HepG2 (cell line): ENCODE results near the gene TMC4. TPM values are rescaled to one million over a fixed set of nuclear protein-coding genes. Genes with fewer than 3 reads are reported as not detected.

Experiments used
- ATAC-seq: fragments of 200-7000 bp; cut with Tn5 transposase; 3 replicates; pipeline ENCODE4 v1.9.1; 2020; ENCODE audit warnings: mild to moderate bottlenecking, moderate library complexity
- BruUV-seq: library from RNA; stranded (reverse); fragments of 400-500 nt; replicated peaks from 2 replicates; lab custom pipeline; 2021; lab: Mats Ljungman, UMichigan
- CTCF ChIA-PET: fragments of 300-600 bp; formaldehyde crosslinking; extraction: SDS; loops from one replicate; lab custom pipeline; 2021; ENCODE audit warnings: low total read pairs, inconsistent platforms, low intra/inter-chr PET ratio; lab: Yijun Ruan, JAX
- POLR2A ChIA-PET: fragments of 350-600 bp; sonication (Branson Sonifier 250); formaldehyde crosslinking; loops from one replicate; lab custom pipeline; 2020; ENCODE audit warnings: antibody characterized with exemption, inconsistent platforms; lab: Yijun Ruan, JAX
- DNase-seq: peaks from one replicate; pipeline ENCODE4 v3.0.0-alpha.2; 2015; ENCODE audit warnings: low spot score
- FAIRE-seq: peaks from 3 replicates; lab custom pipeline; 2011; peaks lifted over from hg19 to GRCh38; lab: Jason Lieb, UNC
- H2AFZ ChIP-seq: one replicate; pipeline ENCODE4 v1.6.1; 2011; ENCODE audit warnings: low read length, inconsistent platforms
- H3K27ac ChIP-seq: fragments of 300-600 bp; 3 replicates; pipeline ENCODE4 v1.8.0; 2011; ENCODE audit warnings: mixed run types, mild to moderate bottlenecking, mixed read lengths, low read length, inconsistent platforms; ENCODE audit not compliant: insufficient read depth; ENCODE audit errors: extremely low read length
- H3K27me3 ChIP-seq, 2 experiments: fragments of 200-600 bp in 1 of 2; 2 replicates in 1 of 2; 3 replicates in 1 of 2; pipeline versions ENCODE4 v1.6.0 to v1.8.0; 2011; ENCODE audit warnings: low read length in 2 of 2, mild to moderate bottlenecking in 2 of 2, moderate library complexity in 2 of 2, inconsistent platforms in 1 of 2; ENCODE audit not compliant: insufficient read depth in 2 of 2, control insufficient read depth in 1 of 2
- H3K36me3 ChIP-seq, 2 experiments: fragments of 200-600 bp in 1 of 2; replicated peaks in 1 of 2; 2 replicates in 1 of 2; 3 replicates in 1 of 2; pipeline versions ENCODE4 v1.5.1 to v1.8.0; 2011; ENCODE audit warnings: low read length in 2 of 2, inconsistent platforms in 1 of 2; ENCODE audit not compliant: insufficient read depth in 2 of 2, control insufficient read depth in 1 of 2
- H3K4me1 ChIP-seq: 2 replicates; pipeline ENCODE4 v1.5.1; 2012; ENCODE audit warnings: low read length, inconsistent platforms; ENCODE audit not compliant: insufficient read depth
- H3K4me2 ChIP-seq: 2 replicates; pipeline ENCODE4 v1.6.0; 2011; ENCODE audit warnings: low read depth, low read length, inconsistent platforms
- H3K4me3 ChIP-seq, 3 experiments: fragments of 200-600 bp in 1 of 3; sonication (generic), shearing (Covaris generic) in 1 of 3; replicated peaks in 1 of 3; 2 replicates each; pipeline ENCODE4 v1.5.1; 2011 to 2016; ENCODE audit warnings: low read length in 3 of 3, inconsistent platforms in 2 of 3, low read depth in 2 of 3, mild to moderate bottlenecking in 2 of 3, control low read depth in 1 of 3, mixed read lengths in 1 of 3; ENCODE audit not compliant: insufficient read depth in 1 of 3
- H3K79me2 ChIP-seq: one replicate; pipeline ENCODE4 v1.6.1; 2011; ENCODE audit warnings: low read length, inconsistent platforms; ENCODE audit not compliant: insufficient read depth
- H3K9ac ChIP-seq: 2 replicates; pipeline ENCODE4 v1.6.0; 2011; ENCODE audit warnings: mild to moderate bottlenecking, low read depth, low read length, inconsistent platforms; ENCODE audit not compliant: insufficient read depth
- H3K9me3 ChIP-seq: 2 replicates; pipeline ENCODE4 v1.5.1; 2012; ENCODE audit warnings: mild to moderate bottlenecking, low read length
- H4K20me1 ChIP-seq: 2 replicates; pipeline ENCODE4 v1.6.0; 2011; ENCODE audit warnings: inconsistent platforms, mild to moderate bottlenecking, low read length, moderate library complexity; ENCODE audit not compliant: insufficient read depth
- CHD4 ChIP-seq: fragments of 200-600 bp; sonication (generic); IDR thresholded peaks from 2 replicates; pipeline ENCODE4 v1.7.0; 2017; ENCODE audit warnings: mild to moderate bottlenecking, low read length, borderline replicate concordance
- FOSL1 ChIP-seq: sonication (generic); formaldehyde crosslinking; IDR thresholded peaks from 2 replicates; pipeline ENCODE4 v1.9.0; 2021; ENCODE audit warnings: missing genetic modification reagents, borderline replicate concordance
- FOXJ3 ChIP-seq: sonication (generic); formaldehyde crosslinking; IDR thresholded peaks from 2 replicates; pipeline ENCODE4 v1.4.0; 2020; ENCODE audit warnings: missing genetic modification reagents, mild to moderate bottlenecking, borderline replicate concordance
- FOXK1 ChIP-seq: sonication (generic); formaldehyde crosslinking; IDR thresholded peaks from 2 replicates; pipeline ENCODE4 v1.4.0; 2020; ENCODE audit warnings: low read depth, missing genetic modification reagents, borderline replicate concordance
- HNF4G ChIP-seq, 2 experiments: sonication (generic) in 1 of 2; formaldehyde crosslinking in 1 of 2; IDR thresholded peaks; 2 replicates each; pipeline versions ENCODE4 v1.4.0 to v1.6.1; 2011 to 2020; ENCODE audit warnings: borderline replicate concordance in 2 of 2, low read depth in 2 of 2, mild to moderate bottlenecking in 2 of 2, low read length in 1 of 2, missing genetic modification reagents in 1 of 2, moderate library complexity in 1 of 2
- HNRNPL ChIP-seq: fragments of 200-400 bp; formaldehyde crosslinking; IDR thresholded peaks from 2 replicates; pipeline ENCODE4 v1.6.1; 2017; ENCODE audit warnings: mild to moderate bottlenecking, low read depth, low read length
- RBFOX2 ChIP-seq: fragments of 200-400 bp; formaldehyde crosslinking; IDR thresholded peaks from 2 replicates; pipeline ENCODE4 v1.6.1; 2017; ENCODE audit warnings: low read depth, mild to moderate bottlenecking, low read length
- SPEN ChIP-seq: sonication (generic); formaldehyde crosslinking; IDR thresholded peaks from 2 replicates; pipeline ENCODE4 v1.5.1; 2020; ENCODE audit warnings: low read depth, mild to moderate bottlenecking, missing genetic modification reagents
- TRIM24 ChIP-seq: sonication (generic); formaldehyde crosslinking; IDR thresholded peaks from 2 replicates; pipeline ENCODE4 v1.8.0; 2022; ENCODE audit warnings: mild to moderate bottlenecking, missing genetic modification reagents
- ZNF773 ChIP-seq: sonication (generic); formaldehyde crosslinking; IDR thresholded peaks from 2 replicates; pipeline ENCODE4 v1.4.0; 2020; ENCODE audit warnings: missing genetic modification reagents, borderline replicate concordance
- WGBS: methylation state at CpG from one replicate; pipeline ENCODE4 v1.1.6; 2017; ENCODE audit warnings: low lambda C conversion rate; 5-methylcytosine and 5-hydroxymethylcytosine counted together
- in situ Hi-C: cut with HindIII; loops from 2 replicates; pipeline ENCODE4 v1.10.0; 2017; ENCODE audit warnings: low pct_unique_long_range_greater_than_20kb; ENCODE audit not compliant: extremely low pct_ligation_motif_present
- intact Hi-C: fragments of 100-400 bp; cut with micrococcal nuclease; formaldehyde crosslinking; loops from one replicate; pipeline ENCODE4 v1.10.0; 2022; ENCODE audit not compliant: unreplicated experiment
- polyA plus RNA-seq, 8 experiments: library from polyadenylated mRNA; depleted of rRNA in 3 of 8; stranded (reverse) in 7 of 8; unstranded in 1 of 8; fragments of >200 nt; fragmentation: Illumina TruSeq in 4 of 8; extraction: Trizol in 4 of 8; gene quantifications; 2 replicates each; pipeline versions ENCODE4 v1.2.1 to v1.2.3, GENCODE V29; 2011 to 2016; ENCODE audit warnings: low read depth in 4 of 8, missing spikeins in 1 of 8, mixed read lengths in 1 of 8; ENCODE audit not compliant: insufficient read depth in 1 of 8
- total RNA-seq, 5 experiments: library from RNA; depleted of rRNA; stranded (reverse); fragments of >200 nt; fragmentation: Illumina TruSeq; extraction: Trizol; gene quantifications; 2 replicates each; pipeline ENCODE4 v1.2.3, GENCODE V29; 2016; ENCODE audit warnings: low read depth in 1 of 5
- TF ChIP-seq, protein P1 (sequence below): sonication (generic); formaldehyde crosslinking; IDR thresholded peaks from 2 replicates; pipeline ENCODE4 v1.5.0; 2020; ENCODE audit warnings: missing genetic modification reagents, mild to moderate bottlenecking, borderline replicate concordance
- TF ChIP-seq, protein P2 (sequence below): sonication (generic); formaldehyde crosslinking; IDR thresholded peaks from 2 replicates; pipeline ENCODE4 v1.9.0; 2021; ENCODE audit warnings: missing genetic modification reagents, borderline replicate concordance

The TMC4 gene
- total and polyA plus RNA-seq, 2 of the 13 experiments (the other 11 are each of a cell fraction or from before 2014, with no cell fraction given) = 0.13 to 0.24 TPM

DNA sequence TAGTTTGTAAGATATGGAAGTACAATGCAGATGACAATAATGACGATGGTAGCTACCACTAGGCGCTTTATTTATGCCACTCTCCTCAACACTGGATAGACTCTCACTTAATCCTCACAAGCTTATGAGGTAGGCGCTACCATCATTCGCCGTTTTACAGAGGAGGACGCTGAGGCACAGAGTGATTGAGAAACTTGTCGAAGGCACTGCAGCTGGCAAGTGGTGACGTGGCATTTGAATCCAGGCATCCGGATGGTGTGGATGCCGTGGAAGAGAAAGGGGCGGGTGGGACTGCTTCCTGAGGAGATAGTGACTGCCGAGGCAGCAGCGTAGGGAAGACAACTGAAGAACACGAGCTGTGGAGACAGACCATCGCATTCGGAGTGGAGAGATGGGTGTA lies 26.4 kb upstream of the TMC4 start:
- Histone ChIP-seq H2AFZ (no peak overlapping the region), H3K4me3 (no peak overlapping the region), H4K20me1 (peaks cover 37% of the 10 kb centered on the region), H3K4me1 (peaks cover 37% of the 10 kb centered on the region), H3K4me2 (no peak overlapping the region), H3K36me3 (peaks cover 4 to 41% of the 10 kb centered on the region in 2 experiments), H3K79me2 (peaks cover 37% of the 10 kb centered on the region), H3K9ac (no peak overlapping the region), H3K27me3 (no peaks in the 10 kb centered on the region; a peak in 1 of 5 replicates), H3K9me3 (no peaks in the 10 kb centered on the region), H3K27ac (no peak overlapping the region)
- ChIA-PET CTCF (no interaction called here), POLR2A (interaction anchor here (0.7 to 8.7 kb wide), 4 partner anchors 9 to 62 kb away, joined by 3 to 306 read pairs (median 52); partner anchors contain the start of genes CNOT3, MBOAT7 and TSEN34)
- in situ Hi-C loops = no loop called here
- FAIRE-seq (no peak), DNase-seq (no peak), ATAC-seq (no peak)
- no TSS peak for BruUV-seq
- intact Hi-C loops = no loop called here
- 97% methylated on average over 16 of the region's 16 CpGs for WGBS
- TF ChIP-seq HNRNPL (no peak), HNF4G (IDR thresholded peaks at IDR 0.05; ENCODE audit: borderline replicate concordance, low read depth, low read length) (no peak), HNF4G (CRISPR knock-in tag; IDR thresholded peaks at IDR 0.05; ENCODE audit: borderline replicate concordance, low read depth) (no peak), FOXK1 (no peak), TRIM24 (CRISPR knock-in tag) (no peak), CHD4 (no peak), FOSL1 (no peak), RBFOX2 (no peak), ZNF773 (no peak), FOXJ3 (CRISPR knock-in tag) (no peak), SPEN (CRISPR knock-in tag) (no peak)
- TF ChIP-seq, protein P1, sequence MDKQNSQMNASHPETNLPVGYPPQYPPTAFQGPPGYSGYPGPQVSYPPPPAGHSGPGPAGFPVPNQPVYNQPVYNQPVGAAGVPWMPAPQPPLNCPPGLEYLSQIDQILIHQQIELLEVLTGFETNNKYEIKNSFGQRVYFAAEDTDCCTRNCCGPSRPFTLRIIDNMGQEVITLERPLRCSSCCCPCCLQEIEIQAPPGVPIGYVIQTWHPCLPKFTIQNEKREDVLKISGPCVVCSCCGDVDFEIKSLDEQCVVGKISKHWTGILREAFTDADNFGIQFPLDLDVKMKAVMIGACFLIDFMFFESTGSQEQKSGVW = no peak
- TF ChIP-seq, protein P2, sequence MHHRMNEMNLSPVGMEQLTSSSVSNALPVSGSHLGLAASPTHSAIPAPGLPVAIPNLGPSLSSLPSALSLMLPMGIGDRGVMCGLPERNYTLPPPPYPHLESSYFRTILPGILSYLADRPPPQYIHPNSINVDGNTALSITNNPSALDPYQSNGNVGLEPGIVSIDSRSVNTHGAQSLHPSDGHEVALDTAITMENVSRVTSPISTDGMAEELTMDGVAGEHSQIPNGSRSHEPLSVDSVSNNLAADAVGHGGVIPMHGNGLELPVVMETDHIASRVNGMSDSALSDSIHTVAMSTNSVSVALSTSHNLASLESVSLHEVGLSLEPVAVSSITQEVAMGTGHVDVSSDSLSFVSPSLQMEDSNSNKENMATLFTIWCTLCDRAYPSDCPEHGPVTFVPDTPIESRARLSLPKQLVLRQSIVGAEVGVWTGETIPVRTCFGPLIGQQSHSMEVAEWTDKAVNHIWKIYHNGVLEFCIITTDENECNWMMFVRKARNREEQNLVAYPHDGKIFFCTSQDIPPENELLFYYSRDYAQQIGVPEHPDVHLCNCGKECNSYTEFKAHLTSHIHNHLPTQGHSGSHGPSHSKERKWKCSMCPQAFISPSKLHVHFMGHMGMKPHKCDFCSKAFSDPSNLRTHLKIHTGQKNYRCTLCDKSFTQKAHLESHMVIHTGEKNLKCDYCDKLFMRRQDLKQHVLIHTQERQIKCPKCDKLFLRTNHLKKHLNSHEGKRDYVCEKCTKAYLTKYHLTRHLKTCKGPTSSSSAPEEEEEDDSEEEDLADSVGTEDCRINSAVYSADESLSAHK (CRISPR knock-in tag) = no peak
